Measurements from ENCODE around the gene MRNIP.

The MRNIP gene

GRCh38 chr5:179788193-179788854 lies 70.3 kb downstream of the MRNIP start:
- Histone ChIP-seq H3K4me1 (ENCODE audit: control insufficient read depth, low read length) (no peaks in the 10 kb centered on the region), H3K9me3 (ENCODE audit: control insufficient read depth, insufficient read depth, low read length) (no peaks in the 10 kb centered on the region)
- TF ChIP-seq CTCF (IDR thresholded peaks at IDR 0.05; ENCODE audit: low read depth, low read length, poor library complexity, severe bottlenecking) = no peak

More at GRCh38 chr5:179788193-179788854, 70.3 kb downstream of the MRNIP start:
- H4K20me1 ChIP-seq (ENCODE audit: control insufficient read depth, insufficient read depth, low read depth, low read length) = no peaks in the 10 kb centered on the region
- no peak overlapping the region for H3K4me3 ChIP-seq (ENCODE audit: low read length)
- H3K27ac ChIP-seq (ENCODE audit: low read depth, low read length) = no peak overlapping the region
- H3K4me2 ChIP-seq (ENCODE audit: low read length) = no peak overlapping the region
- no peaks in the 10 kb centered on the region for H3K27me3 ChIP-seq (ENCODE audit: control insufficient read depth, low read length)
- H3K36me3 ChIP-seq (ENCODE audit: control insufficient read depth, low read length) = no peaks in the 10 kb centered on the region
- H3K9me2 ChIP-seq (replicated peaks; ENCODE audit: control insufficient read depth, low read length) = no peaks in the 10 kb centered on the region
- no peaks in the 10 kb centered on the region; the same call in 1 of the 2 replicates for H3F3A ChIP-seq (ENCODE audit: control insufficient read depth, insufficient read depth)
- H3K79me2 ChIP-seq (ENCODE audit: control insufficient read depth, low read length) = no peaks in the 10 kb centered on the region
